H1 (cell line): ENCODE data around the gene MGMT. TPM values are rescaled to one million over a fixed set of nuclear protein-coding genes. Genes with fewer than 3 reads are reported as not detected.

Experiments used
- CTCF ChIA-PET: fragments of 300-600 bp; sonication (Branson Sonifier 250); formaldehyde crosslinking; loops from one replicate; lab custom pipeline; 2021; ENCODE audit not compliant: partially characterized antibody; lab: Charles Lee
- POLR2A ChIA-PET: fragments of 300-600 bp; sonication (Branson Sonifier 250); formaldehyde crosslinking; loops from one replicate; lab custom pipeline; 2021; ENCODE audit warnings: inconsistent platforms; ENCODE audit not compliant: partially characterized antibody; lab: Charles Lee
- DNase-seq, 2 experiments: peaks; one replicate each; pipeline versions ENCODE4 v3.0.0 to v3.0.0-alpha.2; 2010 to 2022; ENCODE audit warnings: low spot score in 2 of 2, low read depth in 1 of 2, mixed read lengths in 1 of 2
- FAIRE-seq: peaks from 2 replicates; lab custom pipeline; 2011; peaks lifted over from hg19 to GRCh38; lab: Jason Lieb, UNC
- H2AFZ ChIP-seq: 2 replicates; pipeline ENCODE4 v1.8.1; 2012; ENCODE audit warnings: low read length, inconsistent platforms
- H2AK5ac ChIP-seq: 2 replicates; pipeline ENCODE4 v1.6.1; 2013; ENCODE audit warnings: low read depth, low read length
- H2BK120ac ChIP-seq: replicated peaks from 2 replicates; pipeline ENCODE3; 2013; ENCODE audit warnings: low read depth, low read length, inconsistent platforms
- H2BK12ac ChIP-seq: 2 replicates; pipeline ENCODE4 v1.6.1; 2013; ENCODE audit warnings: low read depth, low read length
- H2BK15ac ChIP-seq: 2 replicates; pipeline ENCODE4 v1.6.1; 2013; ENCODE audit warnings: low read length
- H2BK20ac ChIP-seq: 2 replicates; pipeline ENCODE4 v1.6.1; 2013; ENCODE audit warnings: low read length
- H2BK5ac ChIP-seq: 2 replicates; pipeline ENCODE4 v1.6.1; 2013; ENCODE audit warnings: low read depth, low read length
- H3K14ac ChIP-seq: 2 replicates; pipeline ENCODE4 v1.6.1; 2013; ENCODE audit warnings: inconsistent platforms; ENCODE audit not compliant: insufficient read length
- H3K18ac ChIP-seq: 2 replicates; pipeline ENCODE4 v1.6.1; 2013; ENCODE audit warnings: low read length; ENCODE audit errors: extremely low read depth
- H3K23ac ChIP-seq: 2 replicates; pipeline ENCODE4 v1.6.1; 2013; ENCODE audit warnings: inconsistent platforms; ENCODE audit not compliant: insufficient read length
- H3K23me2 ChIP-seq: 2 replicates; pipeline ENCODE4 v1.6.1; 2013; ENCODE audit warnings: low read depth, low read length
- H3K27ac ChIP-seq: 2 replicates; pipeline ENCODE4 v1.6.1; 2011; ENCODE audit warnings: low read depth, low read length, inconsistent platforms
- H3K27me3 ChIP-seq, 4 experiments: replicated peaks in 1 of 4; 1 replicate in 1 of 4; 2 replicates in 3 of 4; pipeline versions ENCODE4 v1.6.1 to v1.8.1; 2011 to 2013; ENCODE audit warnings: low read length in 3 of 4, mild to moderate bottlenecking in 3 of 4, inconsistent platforms in 2 of 4, mixed read lengths in 2 of 4, moderate library complexity in 1 of 4; ENCODE audit not compliant: control insufficient read depth in 3 of 4, insufficient read depth in 3 of 4; ENCODE audit errors: extremely low read depth in 1 of 4
- H3K36me3 ChIP-seq, 4 experiments: 2 replicates each; pipeline versions ENCODE4 v1.6.1 to v1.8.1; 2011 to 2013; ENCODE audit warnings: mild to moderate bottlenecking in 4 of 4, low read length in 3 of 4, moderate library complexity in 2 of 4, control low read depth in 1 of 4, inconsistent platforms in 1 of 4; ENCODE audit not compliant: insufficient read depth in 4 of 4, control insufficient read depth in 2 of 4
- H3K4ac ChIP-seq: replicated peaks from 2 replicates; pipeline ENCODE3; 2013; ENCODE audit warnings: low read length, low read depth, mixed read lengths, inconsistent platforms; ENCODE audit not compliant: insufficient read length
- H3K4me1 ChIP-seq, 4 experiments: replicated peaks in 1 of 4; 1 replicate in 1 of 4; 2 replicates in 3 of 4; pipeline versions ENCODE4 v1.6.1 to v1.8.1; 2011 to 2013; ENCODE audit warnings: low read length in 3 of 4, inconsistent platforms in 2 of 4, mixed read lengths in 1 of 4; ENCODE audit not compliant: insufficient read depth in 4 of 4, control insufficient read depth in 3 of 4
- H3K4me2 ChIP-seq, 2 experiments: 2 replicates each; pipeline versions ENCODE4 v1.6.1 to v1.8.1; 2011 to 2013; ENCODE audit warnings: low read depth in 2 of 2, low read length in 2 of 2, control low read depth in 1 of 2, inconsistent platforms in 1 of 2, mild to moderate bottlenecking in 1 of 2; ENCODE audit not compliant: insufficient read depth in 1 of 2
- H3K4me3 ChIP-seq, 4 experiments: fragments of 200-600, 300-600 bp in 1 of 4; sonication (generic), shearing (Covaris generic), sonication (Bioruptor Twin) in 1 of 4; 2 replicates each; pipeline versions ENCODE4 v1.5.1 to v1.8.1; 2011 to 2016; ENCODE audit warnings: low read length in 4 of 4, low read depth in 3 of 4, control low read depth in 2 of 4, inconsistent platforms in 2 of 4, mild to moderate bottlenecking in 2 of 4, mixed read lengths in 1 of 4, moderate library complexity in 1 of 4; ENCODE audit not compliant: insufficient read depth in 2 of 4; ENCODE audit errors: extremely low read depth in 1 of 4
- H3K56ac ChIP-seq: replicated peaks from 2 replicates; pipeline ENCODE3; 2013; ENCODE audit warnings: low read depth, mild to moderate bottlenecking, mixed read lengths, low read length, inconsistent platforms; ENCODE audit not compliant: insufficient read length
- H3K79me1 ChIP-seq: 2 replicates; pipeline ENCODE4 v1.6.1; 2013; ENCODE audit warnings: low read depth, low read length, control low read depth
- H3K79me2 ChIP-seq, 2 experiments: 2 replicates each; pipeline versions ENCODE4 v1.6.1 to v1.8.1; 2012 to 2013; ENCODE audit warnings: low read length in 2 of 2, mild to moderate bottlenecking in 2 of 2, inconsistent platforms in 1 of 2; ENCODE audit not compliant: insufficient read depth in 2 of 2, control insufficient read depth in 1 of 2
- H3K9ac ChIP-seq, 4 experiments: replicated peaks in 1 of 4; 1 replicate in 1 of 4; 2 replicates in 3 of 4; pipeline versions ENCODE4 v1.6.1 to v1.8.1; 2011 to 2013; ENCODE audit warnings: low read depth in 3 of 4, low read length in 3 of 4, control low read depth in 2 of 4, mild to moderate bottlenecking in 2 of 4, moderate library complexity in 2 of 4, inconsistent platforms in 1 of 4; ENCODE audit errors: extremely low read depth in 1 of 4
- H3K9me3 ChIP-seq, 2 experiments: 2 replicates each; pipeline versions ENCODE4 v1.6.1 to v1.8.1; 2012 to 2013; ENCODE audit warnings: mild to moderate bottlenecking in 2 of 2, moderate library complexity in 2 of 2, control low read depth in 1 of 2, inconsistent platforms in 1 of 2, low read depth in 1 of 2, low read length in 1 of 2, mixed read lengths in 1 of 2; ENCODE audit not compliant: insufficient read depth in 2 of 2
- H4K20me1 ChIP-seq, 2 experiments: replicated peaks in 1 of 2; 2 replicates each; pipeline versions ENCODE3 to v1.8.1; 2011 to 2013; ENCODE audit warnings: inconsistent platforms in 2 of 2, low read length in 2 of 2, mild to moderate bottlenecking in 1 of 2; ENCODE audit not compliant: insufficient read depth in 2 of 2, control insufficient read depth in 1 of 2
- H4K5ac ChIP-seq: 2 replicates; pipeline ENCODE4 v1.6.1; 2013; ENCODE audit warnings: low read length, low read depth, mixed read lengths, inconsistent platforms; ENCODE audit not compliant: insufficient read length
- H4K8ac ChIP-seq: 2 replicates; pipeline ENCODE4 v1.8.0; 2013; ENCODE audit warnings: mild to moderate bottlenecking, moderate library complexity, low read length, inconsistent platforms; ENCODE audit not compliant: insufficient read depth; ENCODE audit errors: extremely low read depth
- H4K91ac ChIP-seq: replicated peaks from 2 replicates; pipeline ENCODE3; 2013; ENCODE audit warnings: low read length, mixed read lengths, inconsistent platforms; ENCODE audit not compliant: insufficient read length
- BACH1 ChIP-seq: IDR thresholded peaks from 2 replicates; pipeline ENCODE4 v1.6.1; 2012; ENCODE audit warnings: low read length, improper control_type of control experiment
- CHD1 ChIP-seq: IDR thresholded peaks from 2 replicates; pipeline ENCODE4 v1.6.1; 2012; ENCODE audit warnings: low read depth, low read length, improper control_type of control experiment
- JUN ChIP-seq: IDR thresholded peaks from 2 replicates; pipeline ENCODE4 v1.6.1; 2011; ENCODE audit warnings: low read depth, mild to moderate bottlenecking, improper control_type of control experiment, low read length
- KDM5A ChIP-seq: fragments of 200-600 bp; IDR thresholded peaks from 2 replicates; pipeline ENCODE4 v1.7.1; 2012; ENCODE audit warnings: mild to moderate bottlenecking, low read length, inconsistent platforms, mixed read lengths
- NANOG ChIP-seq: IDR thresholded peaks from 2 replicates; pipeline ENCODE4 v1.6.1; 2011; ENCODE audit warnings: low read length, low read depth, mild to moderate bottlenecking, inconsistent platforms; ENCODE audit not compliant: insufficient read depth, poor library complexity, severe bottlenecking
- POLR2AphosphoS5 ChIP-seq: IDR thresholded peaks from 2 replicates; pipeline ENCODE4 v1.6.1; 2011; ENCODE audit warnings: low read depth, low read length
- SP1 ChIP-seq: IDR thresholded peaks from 2 replicates; pipeline ENCODE4 v1.6.1; 2011; ENCODE audit warnings: low read depth, low read length
- WGBS, 2 experiments: shearing (Covaris generic) in 1 of 2; methylation state at CpG; one replicate each; pipeline versions ENCODE4 v1.1.6 to v1.1.7; 2013 to 2015; ENCODE audit warnings: low lambda C conversion rate in 2 of 2, mixed read lengths in 2 of 2, inconsistent platforms in 1 of 2, low coverage in 1 of 2, missing lambda C conversion rate in 1 of 2; ENCODE audit not compliant: insufficient replicate concordance in 2 of 2, insufficient coverage in 1 of 2, insufficient read length in 1 of 2; ENCODE audit errors: extremely low coverage in 1 of 2, missing lambda C conversion rate in 1 of 2; 5-methylcytosine and 5-hydroxymethylcytosine counted together
- polyA plus RNA-seq, 7 experiments: library from polyadenylated mRNA; depleted of rRNA in 3 of 7; stranded (reverse) in 5 of 7; unstranded in 2 of 7; fragments of >200 nt in 5 of 7; fragments of 200-250 nt in 2 of 7; gene quantifications; 1 replicate in 5 of 7; 2 replicates in 1 of 7; 4 replicates in 1 of 7; pipeline versions ENCODE4 v1.2.1 to v1.2.3, GENCODE V29; 2011 to 2013; ENCODE audit warnings: missing spikeins in 2 of 7, mixed read lengths in 2 of 7
- total RNA-seq: library from RNA; stranded (reverse); fragmentation: NEBNext Ultra II Directional; extraction: Animal tissue kit (Norgen Biotek cat#: 25700); gene quantifications from 2 replicates; pipeline ENCODE4 v1.2.1, GENCODE V29; 2021
- TF ChIP-seq, protein P1 (sequence below): IDR thresholded peaks from 2 replicates; pipeline ENCODE4 v1.6.1; 2012; ENCODE audit warnings: inconsistent platforms
- TF ChIP-seq, protein P2 (sequence below): IDR thresholded peaks from 2 replicates; pipeline ENCODE4 v1.6.1; 2011; ENCODE audit warnings: low read length, improper control_type of control experiment

MGMT gene
- total and polyA plus RNA-seq, 2 of the 8 experiments (the other 6 are each of a cell fraction or from before 2014, with no cell fraction given) = 9.9 to 10.7 TPM

DNA sequence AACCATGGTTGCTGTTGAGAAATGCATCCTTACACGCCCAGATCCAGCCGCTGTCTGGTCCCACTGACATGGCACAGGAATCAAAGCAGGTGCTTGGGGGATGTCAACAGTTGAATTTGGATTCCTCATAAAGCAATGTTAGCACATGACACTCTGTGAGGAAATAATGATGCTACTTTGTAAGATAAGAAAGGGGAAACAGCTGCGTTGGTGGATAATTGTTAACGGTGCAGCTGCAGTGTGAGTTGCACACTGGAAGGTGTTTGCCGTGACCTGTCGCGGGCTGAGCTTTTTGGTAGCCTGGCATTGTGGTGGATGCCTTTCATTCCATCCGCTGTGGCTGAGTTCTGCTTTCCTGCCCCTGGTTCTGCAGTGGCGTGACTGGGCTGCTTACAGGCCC is 113.9 kb downstream of the MGMT start:
- CTCF ChIA-PET = no interaction called here

More for the DNA sequence above, 113.9 kb downstream of the MGMT start:
- H3K79me1 ChIP-seq = no peaks in the 10 kb centered on the region
- H4K5ac ChIP-seq = no peak overlapping the region
- H4K91ac ChIP-seq = no peak overlapping the region
- no peak for FAIRE-seq
- TF ChIP-seq, protein P1, sequence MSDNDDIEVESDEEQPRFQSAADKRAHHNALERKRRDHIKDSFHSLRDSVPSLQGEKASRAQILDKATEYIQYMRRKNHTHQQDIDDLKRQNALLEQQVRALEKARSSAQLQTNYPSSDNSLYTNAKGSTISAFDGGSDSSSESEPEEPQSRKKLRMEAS = no peak
- no peak for TF ChIP-seq CHD1
- TF ChIP-seq BACH1 = no peak
- no peak for TF ChIP-seq KDM5A
- TF ChIP-seq, protein P2, sequence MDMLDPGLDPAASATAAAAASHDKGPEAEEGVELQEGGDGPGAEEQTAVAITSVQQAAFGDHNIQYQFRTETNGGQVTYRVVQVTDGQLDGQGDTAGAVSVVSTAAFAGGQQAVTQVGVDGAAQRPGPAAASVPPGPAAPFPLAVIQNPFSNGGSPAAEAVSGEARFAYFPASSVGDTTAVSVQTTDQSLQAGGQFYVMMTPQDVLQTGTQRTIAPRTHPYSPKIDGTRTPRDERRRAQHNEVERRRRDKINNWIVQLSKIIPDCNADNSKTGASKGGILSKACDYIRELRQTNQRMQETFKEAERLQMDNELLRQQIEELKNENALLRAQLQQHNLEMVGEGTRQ = no peak
- TF ChIP-seq SP1 = no peak
- no peak for TF ChIP-seq NANOG
- TF ChIP-seq JUN = no peak
- TF ChIP-seq POLR2AphosphoS5 = no peak
- H2AFZ ChIP-seq = no peak overlapping the region
- H3K23me2 ChIP-seq = no peaks in the 10 kb centered on the region
- no peak overlapping the region for H3K18ac ChIP-seq
- H3K36me3 ChIP-seq = no peaks in the 10 kb centered on the region
- H3K27ac ChIP-seq = no peak overlapping the region
- H3K56ac ChIP-seq = no peak overlapping the region
- no peak overlapping the region for H3K4me2 ChIP-seq
- no peak overlapping the region for H2BK15ac ChIP-seq
- H3K4me3 ChIP-seq = no peak overlapping the region
- H2BK12ac ChIP-seq = no peak overlapping the region
- peaks cover 0 to 3% (median under 1%) of the 10 kb centered on the region in 4 experiments; a peak in 2 of 7 replicates for H3K4me1 ChIP-seq
- H3K23ac ChIP-seq = no peak overlapping the region
- no peak overlapping the region for H3K14ac ChIP-seq
- no peak overlapping the region for H3K4ac ChIP-seq
- DNase-seq = no peak
- H4K8ac ChIP-seq = no peak overlapping the region
- no peak overlapping the region for H2AK5ac ChIP-seq
- H3K79me2 ChIP-seq = no peaks in the 10 kb centered on the region
- H2BK120ac ChIP-seq = peak overlapping the region; percentile 26
- POLR2A ChIA-PET = no interaction called here
- H3K27me3 ChIP-seq = no peaks in the 10 kb centered on the region
- no peak overlapping the region for H3K9ac ChIP-seq
- WGBS, 2 experiments = 95% methylated on average over 9 of the region's 9 CpGs; no CpG with 5 or more reads in 1 of the 2 experiments
- no peak overlapping the region; the same call in 1 of the 2 replicates for H2BK20ac ChIP-seq
- no peaks in the 10 kb centered on the region for H4K20me1 ChIP-seq
- H2BK5ac ChIP-seq = no peak overlapping the region
- peaks cover 2% of the 10 kb centered on the region in 2 experiments; a peak in 2 of 4 replicates for H3K9me3 ChIP-seq
